Measurements from ENCODE around the gene FAHD1.

The FAHD1 gene

GRCh38 chr16:1859650-1860049 is 32.6 kb downstream of the FAHD1 start:
- no peaks in the 10 kb centered on the region for H4K20me1 ChIP-seq (ENCODE audit: low read depth, low read length)
- no peak overlapping the region for H3K4me3 ChIP-seq (ENCODE audit: insufficient read depth, low read length, poor library complexity, severe bottlenecking)
- no peaks in the 10 kb centered on the region for H3K27me3 ChIP-seq (ENCODE audit: low read length)
- no peak overlapping the region for H3K27ac ChIP-seq (ENCODE audit: low read depth, low read length)
- no peak for TF ChIP-seq CTCF (IDR thresholded peaks at IDR 0.05; ENCODE audit: insufficient read depth, low read length, poor library complexity, severe bottlenecking)
- TF ChIP-seq EZH2phosphoT487 (conservative IDR thresholded peaks at IDR 0.05; ENCODE audit: low read length), result no peak
- no peak overlapping the region for H3K4me2 ChIP-seq (ENCODE audit: low read depth, low read length, poor library complexity, severe bottlenecking)
- no peak overlapping the region for H2AFZ ChIP-seq (ENCODE audit: low read depth, low read length, severe bottlenecking)
- no peak overlapping the region for H3K9ac ChIP-seq (ENCODE audit: low read length)
- no peaks in the 10 kb centered on the region for H3K9me3 ChIP-seq (ENCODE audit: insufficient read depth, low read length)
- H3K9me2 ChIP-seq (replicated peaks; ENCODE audit: insufficient read depth, low read length), result no peaks in the 10 kb centered on the region
- H3K36me3 ChIP-seq (ENCODE audit: low read length), result no peaks in the 10 kb centered on the region
- H3F3A ChIP-seq (ENCODE audit: insufficient read depth), result no peaks in the 10 kb centered on the region; the same call in 1 of the 2 replicates
- no peaks in the 10 kb centered on the region for H3K79me2 ChIP-seq (ENCODE audit: insufficient read depth, low read length)

GRCh38 chr16:1861730-1862129 is 34.7 kb downstream of the FAHD1 start:
- Histone ChIP-seq H3K27ac (ENCODE audit: low read depth, low read length) (no peak overlapping the region), H3K79me2 (ENCODE audit: insufficient read depth, low read length) (no peaks in the 10 kb centered on the region), H3K4me3 (ENCODE audit: insufficient read depth, low read length, poor library complexity, severe bottlenecking) (no peak overlapping the region), H3K9me3 (ENCODE audit: insufficient read depth, low read length) (no peaks in the 10 kb centered on the region), H3F3A (ENCODE audit: insufficient read depth) (no peaks in the 10 kb centered on the region; the same call in 1 of the 2 replicates), H3K36me3 (ENCODE audit: low read length) (no peaks in the 10 kb centered on the region), H3K9me2 (replicated peaks; ENCODE audit: insufficient read depth, low read length) (no peaks in the 10 kb centered on the region), H4K20me1 (ENCODE audit: low read depth, low read length) (no peaks in the 10 kb centered on the region), H3K4me2 (ENCODE audit: low read depth, low read length, poor library complexity, severe bottlenecking) (no peak overlapping the region), H3K27me3 (ENCODE audit: low read length) (no peaks in the 10 kb centered on the region), H2AFZ (ENCODE audit: low read depth, low read length, severe bottlenecking) (no peak overlapping the region), H3K9ac (ENCODE audit: low read length) (no peak overlapping the region)
- no peak for TF ChIP-seq EZH2phosphoT487 (conservative IDR thresholded peaks at IDR 0.05; ENCODE audit: low read length)

- Histone ChIP-seq H3F3A (ENCODE audit: insufficient read depth) (no peaks in the 10 kb centered on the region; the same call in 1 of the 2 replicates), H4K20me1 (ENCODE audit: low read depth, low read length) (no peaks in the 10 kb centered on the region), H3K79me2 (ENCODE audit: insufficient read depth, low read length) (no peaks in the 10 kb centered on the region), H3K4me3 (ENCODE audit: insufficient read depth, low read length, poor library complexity, severe bottlenecking) (no peak overlapping the region), H3K4me2 (ENCODE audit: low read depth, low read length, poor library complexity, severe bottlenecking) (no peak overlapping the region), H3K27me3 (ENCODE audit: low read length) (no peaks in the 10 kb centered on the region), H3K9ac (ENCODE audit: low read length) (no peak overlapping the region), H3K27ac (ENCODE audit: low read depth, low read length) (no peak overlapping the region), H3K36me3 (ENCODE audit: low read length) (no peaks in the 10 kb centered on the region), H2AFZ (ENCODE audit: low read depth, low read length, severe bottlenecking) (no peak overlapping the region), H3K9me2 (replicated peaks; ENCODE audit: insufficient read depth, low read length) (no peaks in the 10 kb centered on the region), H3K9me3 (ENCODE audit: insufficient read depth, low read length) (no peaks in the 10 kb centered on the region)
- no peak for TF ChIP-seq EZH2phosphoT487 (conservative IDR thresholded peaks at IDR 0.05; ENCODE audit: low read length)
- TF ChIP-seq CTCF (IDR thresholded peaks at IDR 0.05; ENCODE audit: insufficient read depth, low read length, poor library complexity, severe bottlenecking), result no peak
Measured at GRCh38 chr16:1862394-1862793, 35.4 kb downstream of the FAHD1 start.

GRCh38 chr16:1863681-1864460 is 36.9 kb downstream of the FAHD1 start:
- Histone ChIP-seq H3K79me2 (ENCODE audit: insufficient read depth, low read length) (no peaks in the 10 kb centered on the region), H3K27me3 (ENCODE audit: low read length) (no peaks in the 10 kb centered on the region), H3K4me3 (ENCODE audit: insufficient read depth, low read length, poor library complexity, severe bottlenecking) (no peak overlapping the region), H3K9me3 (ENCODE audit: insufficient read depth, low read length) (no peaks in the 10 kb centered on the region), H2AFZ (ENCODE audit: low read depth, low read length, severe bottlenecking) (no peak overlapping the region), H3K36me3 (ENCODE audit: low read length) (no peaks in the 10 kb centered on the region), H3K27ac (ENCODE audit: low read depth, low read length) (no peak overlapping the region), H4K20me1 (ENCODE audit: low read depth, low read length) (no peaks in the 10 kb centered on the region), H3K4me2 (ENCODE audit: low read depth, low read length, poor library complexity, severe bottlenecking) (no peak overlapping the region), H3K9me2 (replicated peaks; ENCODE audit: insufficient read depth, low read length) (no peaks in the 10 kb centered on the region), H3F3A (ENCODE audit: insufficient read depth) (no peaks in the 10 kb centered on the region; the same call in 1 of the 2 replicates), H3K9ac (ENCODE audit: low read length) (no peak overlapping the region)
- TF ChIP-seq EZH2phosphoT487 (conservative IDR thresholded peaks at IDR 0.05; ENCODE audit: low read length) (no peak), CTCF (IDR thresholded peaks at IDR 0.05; ENCODE audit: insufficient read depth, low read length, poor library complexity, severe bottlenecking) (no peak)
